NCI-H2196 (cell line): ENCODE data around the gene FAM187B.

Source experiments
- DNase-seq: peaks from one replicate; lab custom pipeline; 2025; ENCODE audit not compliant: unreplicated experiment; lab: John Stamatoyannopoulos, UW

The FAM187B gene

GRCh38 chr19:35179830-35180229, 48.7 kb downstream of the FAM187B start:
- no peak for DNase-seq

- no peak for DNase-seq
These were observed 49.8 kb downstream of the FAM187B start for GRCh38 chr19:35178701-35179100.

GRCh38 chr19:35177377-35178274, 50.9 kb downstream of the FAM187B start:
- no peak for DNase-seq

GRCh38 chr19:35176181-35176570, 52.4 kb downstream of the FAM187B start:
- no peak for DNase-seq
